Activated CD4-positive, alpha-beta T cell treated with anti-CD3 and anti-CD28 coated beads, Interleukin-2, amount 50 U/mL, for 24 hours (primary cell): ENCODE results near the gene STAG1.
"Not testable (repeated sequence)": the region's sequence is repeated elsewhere in the genome, so short reads cannot be mapped to it uniquely, and the experiment has no call there.

Source experiments
- DNase-seq, 2 donors: peaks; one replicate each; pipeline ENCODE4 v3.0.0-alpha.2; 2020; ENCODE audit warnings: low read depth in 1 of 2, low spot score in 1 of 2

The STAG1 gene

DNA sequence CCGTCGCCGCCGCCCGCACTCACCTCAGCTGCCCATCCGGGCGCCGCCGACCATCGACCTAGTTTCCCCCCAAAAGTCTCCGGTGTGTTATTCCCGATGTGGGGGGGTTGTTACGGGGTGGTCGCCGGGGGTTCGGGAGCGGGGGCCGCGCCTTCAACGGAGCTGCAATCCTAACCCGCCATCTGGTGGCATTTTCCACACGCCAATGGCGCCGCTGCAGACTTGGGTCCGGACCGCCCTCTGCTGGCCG, at the start of gene STAG1:
STAG1 (minus strand) TSS at position 207 of the 250 bp plus-strand sequence. CDS start 121,480 bp downstream, outside the sequence.
- no peak for DNase-seq

DNA sequence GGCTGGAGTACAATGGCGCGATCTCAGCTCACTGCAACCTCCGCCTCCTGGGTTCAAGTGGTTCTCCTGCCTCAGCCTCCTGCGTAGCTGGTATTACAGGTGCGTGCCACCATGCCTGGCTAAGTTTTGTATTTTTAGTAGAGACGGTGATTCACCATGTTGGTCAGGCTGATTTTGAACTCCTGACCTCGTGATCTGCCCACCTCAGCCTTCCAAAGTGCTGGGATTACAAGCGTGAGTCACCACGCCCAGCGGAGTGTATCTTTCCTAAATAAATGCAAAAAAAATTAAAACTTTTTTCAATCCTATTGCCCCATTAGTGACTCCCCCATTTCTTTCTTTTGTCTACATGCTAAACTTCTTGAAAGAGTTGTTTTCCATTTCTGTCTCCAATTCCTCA, 49.0 kb upstream of the STAG1 start:
- not testable (repeated sequence) for DNase-seq

DNA sequence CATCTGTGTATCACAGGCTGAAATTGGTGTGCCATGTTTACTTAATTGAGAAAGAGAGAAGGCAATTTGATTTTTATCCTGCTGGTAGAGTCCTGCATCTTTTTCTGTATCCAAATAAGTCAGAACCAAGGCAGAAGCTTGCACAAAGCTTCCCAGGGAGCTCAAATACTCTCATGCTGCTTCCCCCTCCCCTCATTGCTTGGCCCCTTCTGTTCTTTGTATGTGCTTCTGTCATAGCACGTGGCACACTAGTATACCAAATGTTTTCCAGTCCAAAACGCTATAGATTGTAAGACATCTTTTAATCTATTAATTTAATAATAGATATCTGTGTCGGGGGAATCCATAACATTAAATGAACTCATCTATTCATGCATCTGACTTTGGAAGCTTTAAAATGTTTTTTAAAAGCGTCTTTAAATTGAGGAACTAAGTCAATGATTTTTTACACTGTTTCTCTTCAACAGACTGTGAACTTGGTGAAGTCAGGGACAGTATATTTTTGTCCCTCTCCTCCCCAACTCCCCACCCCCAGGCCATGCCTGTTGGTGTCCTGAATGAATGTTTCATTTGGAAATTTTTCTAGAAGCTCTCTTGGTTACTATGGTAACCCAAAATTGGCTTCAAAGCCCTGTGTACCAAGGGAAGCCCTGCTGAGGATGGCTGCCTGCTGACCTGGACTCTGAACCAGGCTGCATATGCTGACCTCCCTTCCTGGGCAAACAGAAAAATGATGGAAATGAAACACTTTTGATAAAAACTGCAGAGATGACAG, 40.6 kb upstream of the STAG1 start:
- no peak for DNase-seq

DNA sequence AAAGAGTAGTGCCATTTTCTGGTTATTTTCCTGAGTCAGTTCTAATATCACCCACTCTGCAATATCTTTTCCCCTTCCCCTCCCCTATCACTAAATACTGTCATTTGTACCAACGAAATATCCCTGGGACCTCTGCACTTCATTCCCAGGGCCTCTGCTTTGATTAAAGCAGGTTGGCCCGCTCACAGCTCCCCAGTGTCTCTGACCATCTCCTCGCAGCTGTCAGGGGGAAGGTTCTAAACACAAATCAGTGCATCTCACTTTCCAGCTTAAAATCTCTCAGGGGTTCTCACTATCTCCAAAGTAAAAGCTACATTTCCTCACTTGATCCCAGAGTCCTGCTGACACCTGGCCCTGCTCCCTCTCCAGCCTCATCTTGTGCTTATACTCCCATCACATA, 38.6 kb upstream of the STAG1 start:
- no peak for DNase-seq

DNA sequence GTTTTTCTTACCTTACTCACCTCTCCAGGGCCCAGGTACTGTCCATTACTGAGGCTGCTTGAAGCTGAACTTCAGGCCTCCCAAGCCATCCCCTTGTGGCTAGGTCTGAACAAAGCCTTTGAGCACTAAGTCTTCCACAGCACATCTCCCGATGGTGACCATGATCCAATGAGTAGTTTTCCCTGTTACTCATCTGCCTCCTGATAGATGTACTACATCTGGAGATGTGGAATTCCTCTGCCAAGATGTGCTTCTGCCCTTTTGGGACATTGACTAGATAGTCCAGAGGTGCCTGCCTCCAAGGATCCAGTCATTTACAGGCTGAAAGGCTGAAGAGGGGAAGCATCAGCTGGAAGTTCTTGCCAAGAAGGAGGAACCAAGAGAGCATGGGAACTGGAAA, 37.8 kb upstream of the STAG1 start:
- DNase-seq = no peak

DNA sequence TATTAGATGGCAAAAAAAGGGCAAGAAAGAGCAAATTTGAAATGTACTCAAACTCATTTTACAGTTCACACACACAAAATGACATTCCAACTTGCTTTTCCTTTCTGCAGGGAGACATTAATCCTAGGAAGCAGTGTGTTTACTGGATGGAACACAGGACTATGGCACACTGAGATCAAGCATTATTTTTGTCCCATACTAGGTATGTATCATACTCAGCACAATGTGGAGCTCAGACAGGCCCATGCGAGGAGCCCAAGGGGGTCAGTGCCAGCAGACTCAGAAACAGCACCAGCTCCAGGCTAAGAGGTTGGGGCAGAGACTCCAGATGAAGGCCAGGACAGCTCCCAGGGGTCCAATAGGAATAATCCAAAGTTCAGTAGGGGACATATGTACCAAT, 36.0 kb upstream of the STAG1 start:
- no peak for DNase-seq

DNA sequence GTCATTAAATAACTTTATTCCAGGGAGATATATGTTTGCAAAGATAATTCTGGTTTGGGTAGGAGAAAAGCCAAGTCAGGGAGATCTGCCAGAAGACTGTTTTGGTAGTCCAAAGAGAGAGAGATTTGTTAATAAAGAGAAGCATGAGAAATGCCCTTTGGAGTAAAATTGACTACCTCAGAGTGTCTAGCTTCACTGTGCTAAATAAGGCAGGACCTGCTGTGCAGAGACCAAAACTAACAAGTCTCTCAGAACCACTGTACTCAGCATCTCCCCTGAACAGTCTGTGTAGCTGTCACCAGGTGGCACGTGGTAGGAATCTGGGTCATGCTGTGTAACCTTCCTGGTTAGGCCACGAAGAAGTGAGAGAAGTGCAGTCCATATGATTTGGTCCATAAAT, 35.2 kb upstream of the STAG1 start:
- DNase-seq = no peak

DNA sequence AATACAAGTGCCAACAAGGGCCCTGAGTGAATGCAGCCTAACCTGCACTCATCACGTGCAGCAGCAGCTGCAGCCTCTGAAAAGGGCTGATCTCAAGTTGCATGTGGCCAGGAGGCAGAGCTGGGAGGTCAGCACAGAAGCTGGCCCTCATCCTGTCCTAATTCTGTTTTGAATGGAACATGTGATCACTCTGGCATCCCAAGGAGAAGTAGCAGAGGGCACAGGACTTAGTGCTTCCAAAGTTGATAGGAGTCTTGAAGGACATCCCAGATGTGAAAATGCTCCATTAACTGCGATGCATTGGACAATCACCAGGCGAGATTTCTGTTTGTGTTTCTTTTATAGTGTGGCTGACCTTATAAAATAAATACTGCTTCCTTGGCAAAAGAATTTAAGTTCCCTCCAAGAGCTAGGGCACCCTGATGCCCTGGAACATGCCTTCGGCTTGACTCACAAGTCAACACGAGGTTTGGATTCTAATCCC, 31.6 kb upstream of the STAG1 start:
- DNase-seq = no peak

DNA sequence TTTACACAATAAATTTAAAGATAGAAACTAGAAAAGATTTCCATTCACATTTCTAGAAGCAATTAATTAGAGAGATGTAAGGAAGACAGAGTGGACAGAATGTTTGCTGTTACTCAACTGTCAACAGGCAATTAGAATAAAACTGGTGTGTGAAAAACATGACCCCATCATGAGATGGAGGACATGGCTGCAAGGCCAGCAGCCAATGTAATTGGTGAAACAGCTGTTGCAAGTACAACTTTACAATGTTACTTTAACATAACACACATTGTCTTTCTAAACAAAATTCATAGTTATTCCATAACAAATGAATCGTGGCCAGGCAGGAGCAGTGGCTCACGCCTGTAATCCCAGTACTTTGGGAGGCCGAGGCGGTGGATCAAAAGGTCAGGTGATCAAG, 28.6 kb upstream of the STAG1 start:
- no peak for DNase-seq

DNA sequence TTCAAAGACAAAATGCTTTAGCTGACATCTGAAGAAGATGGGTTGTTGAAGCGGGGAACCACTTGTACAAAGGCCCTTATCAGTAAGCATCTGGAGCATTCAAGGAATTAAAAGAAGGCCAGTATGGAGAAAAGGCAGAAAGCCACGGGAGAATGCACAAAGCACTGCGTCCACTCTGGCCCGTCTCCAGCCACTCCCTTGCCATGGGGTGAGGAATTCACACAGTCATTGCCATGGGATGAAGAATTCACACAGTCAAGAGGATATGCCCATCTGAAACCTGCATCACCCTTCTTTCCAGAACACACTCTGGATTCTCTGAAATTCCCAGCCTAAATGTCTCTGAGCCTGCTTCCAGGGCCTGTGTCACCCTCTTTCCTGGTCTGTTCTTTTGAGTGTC, 26.7 kb upstream of the STAG1 start:
- DNase-seq = no peak

DNA sequence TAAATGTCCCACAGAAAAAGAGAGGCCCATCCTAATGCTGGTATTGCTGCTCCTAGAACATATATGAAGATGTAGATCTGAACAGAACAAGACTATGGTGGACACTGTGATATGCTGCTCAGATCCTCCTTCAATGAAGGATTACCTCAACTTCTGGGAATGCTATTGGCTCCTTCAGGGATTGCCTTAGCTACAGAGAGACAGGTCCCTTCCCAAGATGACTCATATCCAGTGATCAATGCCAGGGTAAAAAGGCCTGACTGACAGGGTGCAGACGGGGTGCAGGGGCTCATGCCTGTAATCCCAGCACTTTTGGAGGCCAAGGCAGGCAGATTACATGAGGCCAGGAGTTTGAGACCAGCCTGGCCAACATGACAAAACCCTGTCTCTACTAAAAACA, 20.5 kb upstream of the STAG1 start:
- no peak for DNase-seq

DNA sequence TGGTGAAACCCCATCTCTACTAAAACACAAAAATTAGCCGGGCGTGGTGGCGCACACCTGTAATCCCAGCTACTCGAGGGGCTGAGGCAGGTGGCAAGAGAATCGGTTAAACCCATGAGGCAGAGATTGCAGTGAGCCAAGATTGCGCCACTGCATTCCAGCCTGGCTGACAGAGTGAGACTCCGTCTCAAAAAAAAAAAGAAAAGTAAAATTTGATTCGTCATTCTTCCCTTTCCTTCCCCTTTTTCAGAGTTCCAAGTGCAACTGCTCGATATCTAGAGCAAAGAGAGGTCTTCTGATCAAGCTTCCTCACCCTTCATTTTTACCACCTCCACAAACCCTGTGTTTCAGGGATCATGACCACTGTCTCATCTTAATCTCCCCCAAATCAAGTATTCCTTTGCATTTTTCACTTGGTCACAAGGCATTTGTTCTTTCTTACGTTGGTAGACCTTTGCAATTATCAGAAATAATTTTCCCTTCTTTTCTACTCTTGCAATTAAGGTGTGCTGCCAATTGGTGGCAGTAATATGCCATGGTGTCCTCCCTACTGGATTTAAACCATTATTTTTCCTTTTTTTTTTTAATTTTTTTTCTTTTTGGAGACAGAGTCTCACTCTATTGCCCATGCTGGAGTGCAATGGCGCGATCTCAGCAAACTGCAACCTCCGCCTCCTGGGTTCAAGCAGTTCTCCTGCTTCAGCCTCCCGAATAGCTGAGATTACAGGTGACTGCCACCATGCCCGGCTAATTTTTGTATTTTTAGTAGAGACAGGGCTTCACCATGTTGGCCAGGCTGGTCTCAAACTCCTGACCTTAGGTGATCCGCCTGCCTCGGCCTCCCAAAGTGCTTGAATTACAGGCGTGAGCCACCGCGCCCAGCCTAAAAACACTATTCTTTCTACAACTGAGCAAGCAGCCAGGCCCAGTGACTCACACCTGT, 6.3 kb upstream of the STAG1 start:
- not testable (repeated sequence) for DNase-seq

DNA sequence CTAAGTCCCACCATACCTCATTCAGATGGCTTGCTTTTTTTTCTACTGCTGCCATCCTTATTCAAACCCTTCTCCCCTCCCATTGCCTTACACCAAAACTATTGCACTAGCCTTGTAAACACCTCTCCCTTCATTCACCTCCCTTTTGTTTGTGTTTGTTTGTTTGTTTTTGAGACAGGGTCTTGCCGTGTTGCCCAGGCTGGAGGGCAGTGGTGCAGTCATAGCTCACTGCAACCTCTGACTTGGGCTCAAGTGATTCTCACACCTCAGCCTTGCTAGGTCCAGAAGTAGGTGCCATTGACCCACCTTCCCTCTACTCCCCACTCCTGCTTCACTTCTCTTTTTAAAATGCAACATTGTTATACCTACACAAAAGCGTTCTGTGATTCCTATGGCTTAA, 3.0 kb upstream of the STAG1 start:
- no peak for DNase-seq

DNA sequence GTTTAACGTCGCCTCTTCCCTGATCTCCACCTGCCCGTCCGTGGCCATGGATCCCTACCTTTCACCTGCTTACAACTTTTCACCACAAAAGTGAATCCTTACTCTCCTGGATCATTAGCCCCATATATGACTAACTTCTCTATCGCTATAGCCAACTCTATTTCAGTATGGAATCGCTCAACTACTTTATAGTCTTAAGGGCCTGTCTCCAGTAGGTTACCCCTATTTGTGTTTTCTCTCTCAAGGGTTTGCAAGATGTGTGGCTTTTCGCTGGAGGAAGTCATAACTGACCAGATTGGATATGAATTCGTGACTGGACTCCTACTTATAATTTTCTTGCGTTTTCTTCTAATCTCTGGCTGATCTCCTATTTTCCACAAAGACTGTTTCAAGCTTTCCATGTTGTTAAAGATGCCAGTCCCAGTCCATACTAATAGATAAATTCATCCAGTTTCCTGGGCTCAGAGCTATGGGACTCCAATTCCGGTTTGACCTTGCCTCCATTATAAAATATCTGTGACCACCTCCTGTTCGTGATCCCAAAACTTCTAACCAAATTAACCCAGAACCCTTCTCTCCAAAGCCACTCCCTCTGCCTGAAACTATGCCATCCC, 1.3 kb upstream of the STAG1 start:
- no peak for DNase-seq

DNA sequence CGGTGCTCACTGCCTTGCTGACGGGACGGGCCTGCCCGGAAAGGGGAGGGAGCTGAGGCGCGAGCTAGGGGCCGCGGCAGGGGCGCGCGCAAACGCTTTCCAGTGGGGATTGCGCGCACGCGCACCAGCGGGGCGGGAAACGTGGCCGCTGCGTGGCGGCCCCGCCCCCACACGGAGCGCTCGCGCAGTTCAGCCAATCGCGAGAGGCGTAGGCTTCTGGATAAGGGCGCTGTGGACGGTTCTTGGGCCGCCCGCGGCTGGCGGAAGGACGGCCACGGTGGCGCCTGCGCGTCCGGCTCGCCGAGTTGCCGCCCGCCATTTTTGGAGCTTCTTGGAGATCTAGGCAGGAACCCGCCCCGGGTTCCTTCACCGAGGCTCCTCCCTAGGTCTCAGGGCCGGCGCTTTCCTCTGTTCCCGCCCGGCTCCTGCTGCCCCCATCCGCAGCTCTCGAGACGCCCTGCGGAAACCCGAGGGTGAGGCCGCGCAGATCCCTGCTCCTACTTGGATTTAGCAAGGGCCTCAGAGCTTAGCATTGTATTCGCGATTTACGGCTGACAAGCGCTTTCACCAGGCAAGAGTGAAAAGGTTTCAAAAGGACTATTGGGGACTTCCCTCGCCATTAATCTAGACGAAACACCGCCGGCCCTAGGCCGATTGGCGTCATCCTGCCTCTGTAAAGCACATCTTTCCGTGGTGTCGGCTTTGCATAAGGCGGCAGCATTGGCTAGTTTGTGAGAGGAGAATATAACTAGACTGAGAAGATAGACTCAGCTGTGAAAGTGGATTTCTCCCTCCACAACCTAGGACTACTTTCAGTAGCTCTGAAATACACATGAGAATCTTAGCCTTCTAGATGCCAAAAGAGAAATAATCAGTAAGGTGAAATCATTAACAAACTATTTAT, 496 bp upstream of the STAG1 start:
- peak; percentile 97 to 98 for DNase-seq

DNA sequence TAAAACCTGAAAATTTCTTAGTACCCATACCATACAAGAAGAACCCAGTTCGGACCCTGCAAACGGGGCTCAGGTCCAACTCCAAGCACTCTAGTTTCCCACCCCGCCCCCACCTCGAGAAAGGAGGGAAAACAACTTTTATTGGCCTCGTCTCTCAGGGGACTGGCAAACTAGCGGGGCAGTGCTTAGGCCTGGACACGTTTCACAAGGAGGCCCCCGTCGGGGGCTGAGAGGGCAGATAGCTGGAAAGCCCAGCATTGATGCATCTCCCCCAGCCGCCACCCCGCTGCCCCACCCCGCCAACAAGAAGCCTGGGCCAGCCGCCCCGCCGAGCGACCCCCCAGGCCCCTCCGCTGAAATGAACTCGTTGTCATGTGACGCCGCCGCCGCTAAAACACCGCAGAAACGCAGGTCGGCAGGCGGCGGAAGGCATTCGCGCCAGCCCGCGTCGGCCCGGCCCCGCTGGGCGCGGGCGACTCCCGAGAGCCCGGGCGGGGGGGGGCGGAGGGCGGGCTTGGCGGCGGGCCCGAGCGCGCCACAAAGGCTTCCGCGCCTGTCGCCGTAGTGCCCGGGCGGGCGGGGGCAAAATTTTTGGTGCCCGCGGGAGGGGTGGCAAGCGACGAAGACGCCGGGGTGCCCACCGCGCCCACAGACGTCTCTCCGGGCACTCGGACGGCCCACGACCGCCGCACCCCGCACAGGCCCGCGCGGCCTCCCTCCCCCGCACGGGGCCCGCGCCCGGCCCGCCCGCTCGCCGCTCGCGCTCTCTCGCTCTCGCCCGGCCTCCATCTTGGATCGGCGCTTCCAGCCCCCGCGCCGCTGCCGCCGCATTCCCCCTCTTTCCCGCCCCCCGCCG, 634 bp downstream of the STAG1 start:
- DNase-seq = peak; percentile 38 to 41

DNA sequence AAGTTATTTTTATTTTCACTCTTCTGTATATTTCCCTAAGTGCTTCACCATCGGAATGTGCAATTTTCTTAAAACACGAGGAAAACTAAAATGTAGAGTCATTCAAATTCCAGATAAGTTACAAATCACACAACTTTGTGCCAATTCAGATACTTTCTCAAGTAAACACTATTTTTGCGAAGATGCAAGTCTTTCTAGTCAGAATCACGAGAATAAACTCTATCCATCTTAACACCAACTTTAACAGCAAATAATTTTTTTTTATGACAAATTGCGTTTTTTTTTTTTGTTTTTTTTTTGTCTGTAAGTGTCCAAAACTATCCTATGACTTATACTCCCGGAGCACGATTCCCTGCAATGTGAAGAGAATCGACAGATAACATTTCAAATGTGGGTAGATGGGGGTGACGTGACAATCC, 1.3 kb downstream of the STAG1 start:
- DNase-seq = no peak

DNA sequence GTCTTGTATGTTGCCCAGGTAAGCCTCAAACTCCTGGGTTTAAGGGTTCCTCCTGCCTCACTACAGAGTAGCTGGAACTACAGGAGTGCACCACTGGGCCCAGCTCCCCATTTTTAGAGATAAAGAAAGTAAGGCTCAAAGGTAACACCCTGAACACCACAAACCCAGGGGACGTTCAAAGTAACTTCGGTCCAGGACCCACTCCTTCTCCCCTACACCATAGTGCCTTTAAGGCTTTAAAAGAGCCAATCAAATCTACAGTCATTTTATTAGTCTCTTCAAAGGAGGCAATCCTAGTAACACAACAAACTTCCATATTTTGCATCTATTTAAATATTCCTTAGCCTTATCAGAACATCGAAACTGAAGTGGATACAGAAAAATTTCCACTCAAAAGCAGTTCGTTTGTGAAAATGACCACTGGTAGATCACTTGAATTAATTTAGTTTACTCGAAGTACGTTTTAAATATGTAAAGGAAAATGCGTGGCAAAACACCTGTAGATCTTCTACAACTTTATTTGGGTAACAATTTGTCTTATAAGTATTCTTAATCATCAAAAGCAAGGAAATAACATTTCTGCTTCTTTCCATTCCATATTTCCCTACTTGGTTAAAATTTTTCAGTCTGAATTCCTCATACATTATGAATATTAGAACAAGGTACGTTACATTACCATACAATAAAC, 1.8 kb downstream of the STAG1 start:
- DNase-seq = no peak

DNA sequence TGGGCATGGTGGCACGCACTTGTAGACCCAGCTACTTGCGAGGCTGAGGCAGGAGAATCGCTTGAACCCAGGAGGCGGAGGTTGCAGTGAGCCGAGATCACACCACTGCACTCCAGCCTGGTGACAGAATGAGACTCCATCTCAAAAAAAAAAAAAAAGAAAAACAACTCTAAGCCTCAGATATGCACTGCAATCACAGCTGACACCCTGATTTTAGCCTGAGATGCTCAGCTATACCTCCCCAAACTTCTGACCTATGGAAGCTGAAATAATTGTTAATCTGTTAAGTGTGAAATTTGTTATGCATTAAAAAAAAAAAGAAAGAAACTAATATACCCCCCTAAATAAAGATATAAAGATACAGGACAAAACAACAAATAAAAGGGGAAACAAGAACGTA, 2.6 kb downstream of the STAG1 start:
- DNase-seq = not testable (repeated sequence)
